Transverse colon (tissue), 4 donors: Measurements from ENCODE around the gene P2RY2.

Experiments used
- CTCF ChIP-seq, 5 experiments: fragments of 200-600 bp in 3 of 5; fragments of 450-650 bp in 2 of 5; sonication (generic) in 3 of 5; IDR thresholded peaks; 1 replicate in 2 of 5; 2 replicates in 3 of 5; pipeline ENCODE4 v1.5.1; 2016 to 2017; ENCODE audit warnings: antibody characterized with exemption in 5 of 5, inconsistent platforms in 3 of 5, mild to moderate bottlenecking in 2 of 5, moderate library complexity in 1 of 5
- EP300 ChIP-seq: sonication (generic); formaldehyde crosslinking; IDR thresholded peaks from one replicate; pipeline ENCODE4 v1.6.1; 2017; ENCODE audit warnings: antibody characterized with exemption, low read depth
- POLR2A ChIP-seq: fragments of 450-650 bp; IDR thresholded peaks from one replicate; pipeline ENCODE4 v1.6.1; 2016; ENCODE audit warnings: antibody characterized with exemption, mild to moderate bottlenecking, moderate library complexity
- POLR2AphosphoS5 ChIP-seq, 3 donors: sonication (generic); formaldehyde crosslinking; IDR thresholded peaks; one replicate each; pipeline ENCODE4 v1.6.1; 2016; ENCODE audit warnings: antibody characterized with exemption in 3 of 3

- TF ChIP-seq POLR2A = no peak
- TF ChIP-seq CTCF (IDR thresholded peaks at IDR 0.05) = no peak
- no peak for TF ChIP-seq POLR2AphosphoS5 (IDR thresholded peaks at IDR 0.05)
- no peak for TF ChIP-seq EP300
Measured at GRCh38 chr11:73244589-73245240, 26.6 kb downstream of the P2RY2 start.
